Measurements from ENCODE around the gene KRT28. TPM values are rescaled to one million over a fixed set of nuclear protein-coding genes. Genes with fewer than 3 reads are reported as not detected.

Gene KRT28
- total and polyA plus RNA-seq, 11 donors = not detected

DNA sequence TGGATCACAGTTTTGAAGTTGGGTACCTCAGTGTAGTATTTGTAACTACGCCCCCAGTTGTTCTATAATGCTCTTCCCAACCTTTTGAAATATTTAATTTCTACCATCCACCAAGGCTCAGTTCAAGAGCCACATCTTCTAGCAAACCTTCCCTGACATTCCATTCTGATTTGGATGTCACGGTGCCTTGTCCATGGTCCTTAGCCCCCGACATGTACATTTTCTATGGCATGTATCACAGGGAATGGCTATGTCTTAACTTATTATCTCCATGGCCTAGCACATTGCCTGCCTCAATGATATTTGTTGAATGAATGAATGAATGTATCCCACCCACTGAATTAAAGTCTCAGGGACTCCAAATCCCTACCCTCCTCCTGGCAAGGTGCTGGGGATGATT, 6.4 kb upstream of the KRT28 start:
- DNase-seq (no peak), ATAC-seq (no peak)
- Histone ChIP-seq H3K4me1 (peaks cover 0 to 30% (median 18%) of the 10 kb centered on the region in 12 donors), H3K9me3 (no peaks in the 10 kb centered on the region), H3K27ac (no peak overlapping the region), H3K36me3 (no peaks in the 10 kb centered on the region), H3K27me3 (peaks cover 0 to 40% (median 0%) of the 10 kb centered on the region in 9 donors), H3K4me3 (no peak overlapping the region)
- WGBS, 4 donors = 68 to 79% (median 72%) methylated on average over 3 of the region's 3 CpGs
- intact Hi-C loops (cut with DNase I) = loop anchor here in 6 of 10 donors (5.0 to 10.0 kb wide), 7 partner anchors 49 to 861 kb away; no protein-coding TSS in a partner anchor
- TF ChIP-seq, protein P1, sequence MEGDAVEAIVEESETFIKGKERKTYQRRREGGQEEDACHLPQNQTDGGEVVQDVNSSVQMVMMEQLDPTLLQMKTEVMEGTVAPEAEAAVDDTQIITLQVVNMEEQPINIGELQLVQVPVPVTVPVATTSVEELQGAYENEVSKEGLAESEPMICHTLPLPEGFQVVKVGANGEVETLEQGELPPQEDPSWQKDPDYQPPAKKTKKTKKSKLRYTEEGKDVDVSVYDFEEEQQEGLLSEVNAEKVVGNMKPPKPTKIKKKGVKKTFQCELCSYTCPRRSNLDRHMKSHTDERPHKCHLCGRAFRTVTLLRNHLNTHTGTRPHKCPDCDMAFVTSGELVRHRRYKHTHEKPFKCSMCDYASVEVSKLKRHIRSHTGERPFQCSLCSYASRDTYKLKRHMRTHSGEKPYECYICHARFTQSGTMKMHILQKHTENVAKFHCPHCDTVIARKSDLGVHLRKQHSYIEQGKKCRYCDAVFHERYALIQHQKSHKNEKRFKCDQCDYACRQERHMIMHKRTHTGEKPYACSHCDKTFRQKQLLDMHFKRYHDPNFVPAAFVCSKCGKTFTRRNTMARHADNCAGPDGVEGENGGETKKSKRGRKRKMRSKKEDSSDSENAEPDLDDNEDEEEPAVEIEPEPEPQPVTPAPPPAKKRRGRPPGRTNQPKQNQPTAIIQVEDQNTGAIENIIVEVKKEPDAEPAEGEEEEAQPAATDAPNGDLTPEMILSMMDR (IDR thresholded peaks at IDR 0.05) = no peak
- no peak for TF ChIP-seq POLR2A (IDR thresholded peaks at IDR 0.05)

DNA sequence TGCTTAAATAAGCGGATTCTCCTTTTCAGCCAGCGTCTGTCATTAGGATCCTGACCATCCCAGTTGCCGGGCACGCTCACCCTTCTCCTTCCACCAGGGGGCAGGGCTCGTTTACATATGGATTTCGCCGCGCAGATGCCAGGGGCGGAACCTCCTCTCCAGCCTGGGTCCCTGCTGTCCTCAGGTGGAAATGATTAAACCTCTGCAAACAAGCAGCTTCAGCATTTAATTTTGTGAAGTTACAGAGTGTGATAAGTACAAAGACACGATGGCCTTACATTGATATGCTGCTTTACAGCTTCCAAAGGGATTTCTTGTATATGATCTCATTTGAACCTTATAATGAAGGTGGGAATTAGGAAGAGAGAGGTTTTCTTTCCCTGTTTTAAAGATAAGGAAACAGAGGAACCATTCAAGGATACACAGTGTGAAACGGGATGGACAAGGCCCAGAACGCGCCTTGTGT, 3.9 kb upstream of the KRT28 start:
- 8 to 14% (median 11%) methylated on average over 13 of the region's 13 CpGs for WGBS, 4 donors
- Histone ChIP-seq H3K27me3 (peaks cover 0 to 37% (median 8%) of the 10 kb centered on the region in 9 donors), H3K4me1 (peaks cover 0 to 6% (median 1%) of the 10 kb centered on the region in 12 donors), H3K27ac (no peak overlapping the region), H3K4me3 (no peak overlapping the region), H3K9me3 (no peaks in the 10 kb centered on the region), H3K36me3 (no peaks in the 10 kb centered on the region)
- ATAC-seq (peak; percentile 61 to 90 (median 86)), DNase-seq (peak; percentile 65 to 78 (median 70))
- no peak for TF ChIP-seq POLR2A (IDR thresholded peaks at IDR 0.05)
- TF ChIP-seq, protein P1 (IDR thresholded peaks at IDR 0.05) = peak; percentile 72 to 92 (median 83)
- intact Hi-C loops (cut with DNase I) = loop anchor here in 9 of 10 donors (1.0 to 10.0 kb wide), 12 partner anchors 51 to 864 kb away; no protein-coding TSS in a partner anchor

DNA sequence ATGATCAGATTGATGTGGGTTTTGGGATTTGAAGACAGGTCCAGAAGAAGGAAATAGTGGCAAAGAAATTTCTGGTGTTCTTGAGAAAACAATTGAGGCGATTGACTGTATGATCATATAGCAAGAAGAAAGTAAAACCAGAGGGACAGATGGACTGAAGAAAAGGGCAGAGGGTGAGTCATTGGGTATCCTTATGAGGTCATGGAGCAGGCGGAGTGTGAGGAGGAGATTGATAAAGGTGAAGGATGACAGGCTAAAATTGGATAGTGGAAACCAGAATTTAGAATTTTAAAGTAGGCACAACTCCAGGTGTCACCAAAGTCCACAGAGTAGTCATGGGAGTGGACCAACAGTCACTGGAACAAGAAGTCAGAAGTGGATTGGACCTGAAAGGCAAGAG, 1.4 kb upstream of the KRT28 start:
- intact Hi-C loops (cut with DNase I) = loop anchor here in 9 of 10 donors (5.0 to 10.0 kb wide), 8 partner anchors 54 to 866 kb away; no protein-coding TSS in a partner anchor
- no peak overlapping the region for H3K27ac ChIP-seq
- ATAC-seq = no peak
- H3K36me3 ChIP-seq = no peaks in the 10 kb centered on the region
- H3K4me3 ChIP-seq = no peak overlapping the region
- 59 to 70% (median 66%) methylated on average over 2 of the region's 2 CpGs for WGBS, 4 donors
- H3K27me3 ChIP-seq = peaks cover 0 to 39% (median 19%) of the 10 kb centered on the region in 9 donors
- no peaks in the 10 kb centered on the region for H3K9me3 ChIP-seq
- TF ChIP-seq POLR2A (IDR thresholded peaks at IDR 0.05) = no peak
- TF ChIP-seq, protein P1 (IDR thresholded peaks at IDR 0.05) = no peak
- peaks cover 0 to 4% (median 0%) of the 10 kb centered on the region in 12 donors for H3K4me1 ChIP-seq
- DNase-seq = no peak

DNA sequence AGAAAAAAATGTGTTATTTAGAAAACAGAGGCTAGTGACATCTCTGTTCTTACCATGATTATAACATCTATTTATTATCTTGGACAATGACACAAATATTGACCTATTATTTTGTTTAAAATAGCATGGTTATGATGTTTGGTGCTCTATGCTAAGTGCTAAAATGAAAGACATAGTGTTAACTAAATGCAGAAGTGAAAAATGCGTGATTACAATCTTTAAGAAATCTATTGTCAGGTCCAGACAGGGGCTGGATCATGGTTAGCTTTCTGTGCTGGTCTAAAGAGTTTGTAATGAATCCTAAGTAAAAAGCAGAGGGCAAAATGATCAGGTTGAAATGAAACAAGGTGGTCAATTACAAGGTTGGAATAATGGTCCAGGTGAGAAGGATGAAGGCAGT, 622 bp upstream of the KRT28 start:
- TF ChIP-seq, protein P1 (IDR thresholded peaks at IDR 0.05) = no peak
- TF ChIP-seq POLR2A (IDR thresholded peaks at IDR 0.05) = no peak
- Histone ChIP-seq H3K4me3 (no peak overlapping the region), H3K27ac (no peak overlapping the region), H3K4me1 (peaks cover 0 to 4% (median 0%) of the 10 kb centered on the region in 12 donors), H3K9me3 (no peaks in the 10 kb centered on the region), H3K27me3 (peaks cover 0 to 41% (median 19%) of the 10 kb centered on the region in 9 donors), H3K36me3 (no peaks in the 10 kb centered on the region)
- no peak for DNase-seq
- ATAC-seq = no peak
- WGBS, 4 donors = 66 to 83% (median 80%) methylated on average over 1 of the region's 1 CpG
- intact Hi-C loops (cut with DNase I) = loop anchor here in 9 of 10 donors (5.0 to 10.0 kb wide), 8 partner anchors 54 to 867 kb away; no protein-coding TSS in a partner anchor

Measured in heart left ventricle (tissue), 16 donors.